H7 (cell line): ENCODE results near the gene ABLIM1. TPM values are rescaled to one million over a fixed set of nuclear protein-coding genes. Genes with fewer than 3 reads are reported as not detected.
A peak's percentile ranks its signal among the peaks of the same experiment; 100 is the strongest.

ENCODE experiments used
- DNase-seq: peaks from one replicate; pipeline ENCODE4 v3.0.0; 2012
- H3K27me3 ChIP-seq: 2 replicates; pipeline ENCODE4 v1.6.0; 2011; ENCODE audit warnings: mild to moderate bottlenecking, low read length; ENCODE audit not compliant: control insufficient read depth, insufficient read depth
- H3K36me3 ChIP-seq: replicated peaks from 2 replicates; pipeline ENCODE4 v1.5.1; 2011; ENCODE audit warnings: low read length; ENCODE audit not compliant: control insufficient read depth, insufficient read depth
- H3K4me3 ChIP-seq: 2 replicates; pipeline ENCODE4 v1.5.1; 2011; ENCODE audit warnings: low read depth, mild to moderate bottlenecking, control low read depth, low read length, moderate library complexity; ENCODE audit not compliant: insufficient read depth
- total RNA-seq: library from RNA; depleted of rRNA; stranded (reverse); fragments of >200 nt; shearing (Covaris generic); gene quantifications from 2 replicates; pipeline ENCODE4 v1.2.3, GENCODE V29; 2014

ABLIM1 gene
- total RNA-seq, 1 experiment from 2014 or later: 29.5 TPM

DNA sequence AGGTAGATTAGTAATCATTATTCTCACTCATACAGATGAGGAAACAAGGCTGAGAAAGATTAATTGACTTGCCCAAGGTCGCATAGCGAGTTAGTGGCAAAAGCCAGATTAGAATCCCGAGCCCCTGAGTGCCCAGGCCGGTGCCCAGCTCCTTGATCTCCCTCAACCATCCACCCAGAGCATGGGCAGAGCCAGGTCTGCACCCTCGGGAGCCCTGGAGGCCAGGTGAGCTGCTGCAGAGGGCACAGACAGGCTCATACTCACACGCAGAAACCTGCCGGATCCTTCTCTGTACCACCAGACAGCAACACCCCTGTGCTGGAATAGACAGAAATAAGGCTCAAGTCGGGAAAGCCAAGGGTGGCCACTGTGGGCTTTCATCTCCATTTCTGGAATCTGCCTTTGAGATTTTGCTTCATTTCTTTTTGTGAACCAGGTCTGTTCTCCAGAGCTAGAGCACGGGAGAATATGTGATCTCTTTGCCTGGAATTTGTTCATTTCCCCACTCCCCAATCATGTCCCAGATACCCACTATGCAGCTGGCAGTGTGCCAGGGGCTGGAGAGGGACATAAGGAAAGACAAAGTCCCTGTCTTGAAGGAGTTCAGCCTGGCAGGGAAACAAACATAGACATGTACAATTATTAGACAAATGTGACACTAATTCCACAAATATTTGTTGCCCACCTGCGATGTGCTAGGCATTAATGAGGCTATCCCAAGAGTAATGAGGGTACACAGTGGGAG, 259.3 kb downstream of the ABLIM1 start:
- Histone ChIP-seq H3K27me3 (peaks cover 16% of the 10 kb centered on the region), H3K36me3 (no peaks in the 10 kb centered on the region), H3K4me3 (no peak overlapping the region)
- no peak for DNase-seq

DNA sequence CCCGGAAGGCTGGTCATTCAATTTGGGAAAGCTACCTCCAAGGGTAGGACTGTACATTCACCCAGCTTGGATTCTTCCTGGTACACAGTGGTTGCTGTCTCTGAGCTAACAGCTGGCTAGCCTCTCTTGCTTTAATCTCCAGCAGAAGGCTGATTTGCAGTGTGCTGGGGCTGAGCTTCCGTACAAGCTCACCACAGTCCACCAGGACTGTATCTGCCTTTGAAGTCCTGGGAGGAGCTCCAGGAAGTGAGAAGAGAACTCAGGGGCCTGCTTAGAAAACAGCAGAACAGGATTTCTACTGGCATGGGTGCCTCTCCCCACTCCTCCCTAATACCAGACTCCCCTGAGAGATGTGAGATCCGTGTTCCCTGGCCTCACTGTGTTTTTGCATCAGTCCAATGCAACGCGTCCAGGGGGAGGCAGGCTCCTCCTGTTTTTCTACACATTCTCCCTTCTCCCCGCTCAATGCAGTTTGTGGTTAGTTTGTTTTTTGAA, 260.4 kb downstream of the ABLIM1 start:
- H3K27me3 ChIP-seq: peaks cover 5% of the 10 kb centered on the region
- no peak for DNase-seq
- no peak overlapping the region for H3K4me3 ChIP-seq

DNA sequence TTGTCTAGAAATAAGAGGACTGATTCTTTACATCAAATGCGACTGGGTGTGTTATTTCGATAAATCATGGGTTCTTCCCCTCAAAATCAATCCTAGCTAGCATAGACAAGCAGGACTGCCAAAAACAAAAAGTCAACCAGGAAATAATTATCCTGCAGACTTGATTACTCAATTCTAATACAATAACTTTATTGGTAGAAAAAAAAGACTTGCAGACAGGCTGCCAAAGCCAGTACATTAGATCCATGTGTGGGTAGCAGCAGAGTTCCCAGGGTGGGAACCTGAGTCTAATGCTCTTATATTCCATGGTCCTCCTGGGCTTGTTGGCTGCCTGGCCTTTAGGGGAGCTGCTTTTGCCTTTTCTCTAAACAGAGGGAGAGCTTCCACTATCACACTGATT, 261.6 kb downstream of the ABLIM1 start:
- DNase-seq: no peak
- no peaks in the 10 kb centered on the region for H3K36me3 ChIP-seq
- H3K4me3 ChIP-seq: no peak overlapping the region
- no peaks in the 10 kb centered on the region for H3K27me3 ChIP-seq

More for the DNA sequence above, 260.4 kb downstream of the ABLIM1 start:
- H3K36me3 ChIP-seq: no peaks in the 10 kb centered on the region

DNA sequence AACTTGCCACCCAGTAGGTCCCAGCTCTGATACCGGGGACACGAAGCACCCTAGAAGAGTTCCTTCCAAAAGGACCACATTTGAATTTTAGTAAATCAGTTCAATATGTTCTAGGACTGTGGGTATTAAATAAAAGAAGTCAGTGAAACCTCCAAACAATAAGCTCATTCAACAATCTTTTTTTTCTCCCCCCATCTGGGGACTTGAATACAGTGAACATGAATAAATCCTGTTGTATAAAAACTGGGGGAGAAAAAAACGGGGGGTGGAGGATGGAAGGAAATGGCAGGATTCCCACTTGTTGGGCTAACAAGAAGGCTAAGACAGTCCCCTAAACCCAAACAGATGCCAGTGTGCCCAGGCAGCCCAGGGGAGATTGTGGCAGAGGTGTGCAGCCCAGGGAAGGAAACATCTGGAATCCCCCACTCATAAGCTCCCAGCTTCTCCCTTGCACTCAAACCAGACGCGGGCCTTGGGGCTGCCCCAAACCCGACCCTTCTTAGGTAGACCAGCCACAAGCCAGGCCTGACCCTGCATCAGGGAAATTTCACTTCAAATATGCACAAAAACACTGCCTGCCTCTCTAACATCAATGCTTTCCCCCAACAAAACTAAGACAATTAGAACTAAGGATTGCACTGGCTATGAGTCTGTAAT, 262.6 kb downstream of the ABLIM1 start:
- DNase-seq: no peak
- Histone ChIP-seq H3K36me3 (no peaks in the 10 kb centered on the region), H3K4me3 (no peak overlapping the region), H3K27me3 (no peaks in the 10 kb centered on the region)

DNA sequence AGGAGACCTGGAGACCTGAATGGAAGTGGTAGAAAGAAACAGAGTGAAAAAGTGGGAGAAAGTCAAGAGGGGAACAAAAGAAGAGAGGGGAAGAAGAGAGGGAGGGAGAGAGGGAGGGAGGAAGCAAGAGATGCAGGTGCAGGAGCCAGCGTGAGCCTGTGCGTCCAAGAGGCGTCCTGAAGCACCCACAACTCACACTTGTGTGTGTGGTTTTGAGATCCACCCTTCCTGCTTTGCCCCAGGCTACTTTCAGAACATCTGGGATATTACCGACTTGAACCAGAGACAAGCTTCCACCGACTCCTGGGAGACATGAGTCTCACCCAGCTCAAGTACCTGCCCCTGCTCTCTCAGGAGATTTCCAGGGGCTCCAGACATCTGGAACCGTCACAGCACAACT, 263.5 kb downstream of the ABLIM1 start:
- H3K27me3 ChIP-seq: no peaks in the 10 kb centered on the region
- H3K4me3 ChIP-seq: no peak overlapping the region
- DNase-seq: no peak
- H3K36me3 ChIP-seq: no peaks in the 10 kb centered on the region

DNA sequence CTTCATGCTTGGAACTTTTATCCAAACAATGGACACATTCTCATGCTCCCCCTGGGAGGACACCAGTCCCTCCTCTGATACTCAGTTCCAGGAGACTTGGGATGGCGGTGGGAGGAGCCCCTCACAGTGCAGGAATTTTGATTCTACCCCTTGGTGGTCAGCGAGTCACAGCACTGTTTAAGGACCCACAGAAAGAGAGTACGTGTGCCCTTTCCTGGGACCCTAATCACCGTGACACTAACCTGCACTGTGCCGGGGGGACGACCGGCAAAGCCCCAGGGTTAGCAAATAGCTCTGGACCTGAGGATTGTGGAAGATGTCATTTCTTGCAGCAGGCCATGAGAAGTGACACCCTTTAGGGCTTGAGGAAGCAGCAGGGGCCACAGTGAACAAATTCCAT, 264.2 kb downstream of the ABLIM1 start:
- Histone ChIP-seq H3K4me3 (no peak overlapping the region), H3K27me3 (no peaks in the 10 kb centered on the region), H3K36me3 (no peaks in the 10 kb centered on the region)
- no peak for DNase-seq

DNA sequence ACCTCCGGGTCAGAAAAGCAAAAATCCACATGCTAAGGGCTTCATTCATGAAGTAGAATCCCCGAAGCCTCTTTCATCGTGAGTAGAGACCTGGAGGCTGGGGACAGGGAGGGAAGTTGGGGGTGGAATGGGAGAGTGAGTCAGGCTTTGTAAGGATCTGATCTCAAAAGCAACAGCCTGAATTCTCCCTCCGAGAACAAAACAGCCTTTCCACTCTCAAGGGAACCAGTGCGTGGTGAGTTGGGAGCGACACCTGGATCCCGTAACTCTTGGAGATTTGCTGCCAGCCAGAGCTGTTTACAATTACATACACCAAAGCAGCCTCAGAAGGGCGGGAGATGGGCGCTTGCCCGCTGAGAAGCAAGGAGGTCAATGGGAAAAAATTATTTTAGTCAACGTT, 264.6 kb downstream of the ABLIM1 start:
- Histone ChIP-seq H3K27me3 (no peaks in the 10 kb centered on the region), H3K4me3 (no peak overlapping the region), H3K36me3 (no peaks in the 10 kb centered on the region)
- no peak for DNase-seq

DNA sequence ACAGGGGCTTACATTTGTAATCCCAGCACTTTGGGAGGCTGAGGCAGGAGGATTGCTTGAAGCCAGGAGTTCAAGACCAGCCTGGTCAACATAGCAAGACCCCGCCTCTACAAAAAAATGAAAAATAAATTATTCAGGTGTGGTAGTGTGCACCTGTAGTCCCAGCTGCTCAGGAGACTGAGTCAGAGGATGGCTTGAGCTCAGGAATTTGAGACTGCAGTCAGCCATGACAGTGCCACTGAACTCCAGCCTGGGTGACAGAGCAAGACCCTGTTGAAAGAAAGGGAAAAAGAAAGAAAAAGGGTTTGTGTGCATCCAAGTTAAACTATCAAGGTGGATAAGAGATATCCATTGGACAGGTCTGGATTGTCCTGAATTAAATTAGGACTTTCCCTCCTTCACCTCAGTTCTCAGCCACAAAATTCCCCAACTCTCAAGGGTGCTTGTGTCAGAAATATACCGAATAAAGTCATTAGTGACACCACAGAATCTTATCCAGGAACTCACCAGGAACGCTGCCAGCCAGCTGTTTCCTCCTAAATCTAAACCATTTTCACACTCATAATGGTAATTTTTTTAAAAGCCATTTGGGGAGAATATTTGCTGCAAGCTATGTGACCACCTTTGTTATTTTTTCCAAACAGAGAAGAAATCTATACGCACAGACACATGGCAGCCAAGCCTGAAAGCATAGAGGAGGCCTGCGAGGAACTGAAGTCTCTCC, 265.8 kb downstream of the ABLIM1 start:
- H3K4me3 ChIP-seq: no peak overlapping the region
- H3K27me3 ChIP-seq: no peaks in the 10 kb centered on the region
- no peaks in the 10 kb centered on the region for H3K36me3 ChIP-seq
- DNase-seq: no peak

DNA sequence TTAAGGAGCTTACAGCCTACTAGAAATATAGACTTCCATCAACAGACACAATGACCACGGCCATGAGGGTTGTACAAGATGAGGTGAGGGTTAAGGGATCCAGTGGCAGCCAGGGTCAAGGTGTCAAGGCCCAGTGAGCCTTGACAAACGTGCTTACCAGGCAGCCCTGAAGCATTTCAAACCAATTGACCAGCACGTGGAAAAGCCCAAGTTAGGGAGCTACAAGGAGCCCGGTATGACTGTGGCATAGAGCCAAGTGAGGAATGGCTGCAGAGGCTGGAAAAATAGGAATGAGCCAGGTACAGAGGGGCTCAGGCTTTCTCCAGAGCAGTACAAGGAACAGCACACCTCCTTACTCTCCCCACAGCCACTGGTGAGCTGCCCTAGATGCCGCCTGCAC, 266.5 kb downstream of the ABLIM1 start:
- Histone ChIP-seq H3K4me3 (no peak overlapping the region), H3K36me3 (no peaks in the 10 kb centered on the region), H3K27me3 (no peaks in the 10 kb centered on the region)
- no peak for DNase-seq

DNA sequence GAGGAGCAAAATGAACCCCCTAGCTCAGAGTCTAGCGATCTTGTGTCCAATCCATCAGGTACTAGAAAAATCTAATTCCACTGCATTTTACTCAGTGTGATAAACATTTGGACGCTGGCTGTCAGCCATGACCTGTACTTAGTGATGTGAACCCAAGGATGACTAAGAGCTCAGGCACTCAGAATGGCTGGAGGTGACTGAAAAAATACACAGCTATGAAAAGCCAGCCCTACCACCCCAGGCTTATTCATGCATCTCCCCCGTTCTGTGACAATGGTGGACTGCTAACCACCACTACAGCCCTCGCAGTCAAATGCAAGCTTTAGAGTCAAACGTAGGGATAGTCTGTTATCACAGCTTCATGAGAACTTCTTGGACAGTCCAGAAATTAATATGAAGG, 268.6 kb downstream of the ABLIM1 start:
- Histone ChIP-seq H3K27me3 (no peaks in the 10 kb centered on the region), H3K36me3 (no peaks in the 10 kb centered on the region), H3K4me3 (no peak overlapping the region)
- DNase-seq: no peak

DNA sequence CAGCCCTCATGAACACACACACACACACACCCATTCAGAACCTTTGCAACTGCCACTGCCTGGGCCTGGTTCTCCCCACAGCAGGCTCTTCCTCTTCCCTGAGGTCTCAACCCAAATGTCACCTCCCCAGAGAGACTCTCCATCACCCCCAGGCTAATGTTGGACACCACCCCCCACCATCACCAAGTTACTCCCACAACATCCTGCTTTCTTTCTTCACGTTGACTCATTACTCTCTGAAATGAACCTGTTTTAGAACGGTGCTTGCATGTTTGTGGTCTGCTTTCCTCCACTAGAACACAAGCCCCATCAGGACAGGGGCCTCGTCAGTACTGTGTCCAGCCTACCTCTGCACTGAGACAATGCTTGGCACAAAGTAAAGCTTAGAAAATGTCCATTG, 269.8 kb downstream of the ABLIM1 start:
- Histone ChIP-seq H3K36me3 (no peaks in the 10 kb centered on the region), H3K4me3 (no peak overlapping the region), H3K27me3 (no peaks in the 10 kb centered on the region)
- DNase-seq: no peak

DNA sequence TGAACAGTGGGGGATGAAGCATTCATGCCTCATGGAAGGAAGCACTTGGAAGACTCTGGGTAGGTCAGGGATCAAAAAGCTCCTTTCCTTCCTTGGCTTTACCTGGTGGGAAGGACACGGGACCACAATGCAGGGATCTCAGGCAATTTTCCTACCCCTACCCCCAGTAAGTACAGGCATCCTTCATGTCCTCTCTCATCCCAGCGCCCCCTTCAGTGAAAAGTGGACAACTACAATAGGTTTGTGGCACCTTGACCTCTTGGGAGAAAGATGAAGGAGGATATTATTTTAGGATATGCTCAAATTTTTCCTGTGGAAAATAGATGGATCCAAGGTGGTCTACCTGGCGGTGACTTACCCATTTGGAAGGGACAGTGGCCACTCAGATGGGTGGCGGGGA, 270.3 kb downstream of the ABLIM1 start:
- Histone ChIP-seq H3K36me3 (no peaks in the 10 kb centered on the region), H3K27me3 (no peaks in the 10 kb centered on the region), H3K4me3 (no peak overlapping the region)
- peak; percentile 72 for DNase-seq

DNA sequence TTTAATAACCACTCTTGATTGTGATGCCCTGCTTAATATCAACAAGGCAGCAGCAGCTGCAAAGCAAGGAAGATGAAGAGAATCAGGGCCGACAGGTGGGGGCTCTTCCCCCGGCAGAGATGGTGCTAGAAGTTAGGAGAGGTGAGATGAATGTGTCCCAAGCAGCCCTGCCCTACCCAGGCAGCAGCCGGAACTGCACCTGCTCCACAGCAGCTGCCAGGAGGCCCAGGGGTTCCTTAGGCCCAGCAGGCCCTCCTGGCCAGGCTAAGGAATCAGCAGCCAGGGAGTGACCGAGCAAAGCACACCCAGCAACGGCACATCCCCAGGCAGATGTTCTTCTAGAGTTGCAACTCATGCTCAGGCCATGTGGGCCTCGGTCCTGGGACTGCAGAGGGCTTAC, 271.6 kb downstream of the ABLIM1 start:
- DNase-seq: peak; percentile 72
- H3K27me3 ChIP-seq: no peaks in the 10 kb centered on the region
- no peaks in the 10 kb centered on the region for H3K36me3 ChIP-seq
- no peak overlapping the region for H3K4me3 ChIP-seq

DNA sequence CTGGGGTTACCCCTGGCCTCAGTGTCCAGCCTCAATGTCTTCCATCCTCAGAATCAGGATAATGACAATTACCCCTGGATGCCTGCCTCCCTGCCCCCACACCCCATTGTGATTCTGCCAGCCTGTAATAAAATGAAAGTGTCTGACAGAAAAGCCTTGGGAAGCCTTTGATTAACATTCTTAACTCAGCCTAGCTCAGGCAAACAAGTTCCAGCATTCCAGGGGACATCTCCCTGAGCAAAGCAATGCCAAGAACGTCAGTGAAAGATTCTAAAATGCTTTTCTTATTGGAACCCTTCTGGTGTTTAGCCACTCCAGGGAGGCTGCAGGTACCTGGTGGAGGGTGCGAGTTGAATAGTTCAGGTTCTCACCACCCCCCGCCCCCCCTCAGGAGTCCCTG, 272.5 kb downstream of the ABLIM1 start:
- no peaks in the 10 kb centered on the region for H3K36me3 ChIP-seq
- no peak for DNase-seq
- H3K4me3 ChIP-seq: no peak overlapping the region
- H3K27me3 ChIP-seq: no peaks in the 10 kb centered on the region

DNA sequence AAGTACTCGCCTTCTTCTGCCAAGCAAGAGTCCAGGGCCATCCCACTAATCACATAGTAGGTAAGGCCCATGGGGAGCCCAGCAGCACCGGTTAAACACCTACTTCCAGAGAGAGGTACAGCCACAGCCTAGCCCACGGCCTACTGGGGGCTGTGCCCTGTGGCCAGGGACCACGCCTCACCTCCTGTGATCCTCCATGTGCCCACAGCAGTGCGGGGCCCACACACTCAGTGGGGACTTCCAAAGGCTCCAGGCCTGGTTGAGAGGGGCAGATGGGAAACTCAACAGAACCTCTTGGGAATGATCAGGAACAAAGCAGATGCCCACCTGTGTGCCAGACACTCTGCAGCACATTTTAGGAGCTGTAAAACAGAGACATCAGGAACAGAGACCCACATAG, 273.5 kb downstream of the ABLIM1 start:
- Histone ChIP-seq H3K27me3 (no peaks in the 10 kb centered on the region), H3K4me3 (no peak overlapping the region), H3K36me3 (no peaks in the 10 kb centered on the region)
- DNase-seq: no peak
